GM12874 (cell line): ENCODE results near the gene BCL2A1.

Source experiments
- CTCF ChIP-seq: IDR thresholded peaks from 2 replicates; pipeline ENCODE4 v1.5.1; 2011; ENCODE audit warnings: low read depth, mild to moderate bottlenecking, control low read depth, low read length, moderate library complexity; ENCODE audit not compliant: insufficient read depth

Gene BCL2A1

GRCh38 chr15:79990280-79990996 is 19.4 kb upstream of the BCL2A1 start:
- TF ChIP-seq CTCF = no peak

- no peak for TF ChIP-seq CTCF
Observed at GRCh38 chr15:79989682-79990081, 18.7 kb upstream of the BCL2A1 start.

GRCh38 chr15:79989183-79989582 is 18.2 kb upstream of the BCL2A1 start:
- TF ChIP-seq CTCF = no peak

GRCh38 chr15:79988448-79989117 is 17.6 kb upstream of the BCL2A1 start:
- no peak for TF ChIP-seq CTCF

- TF ChIP-seq CTCF = no peak
Observed at GRCh38 chr15:79987969-79988368, 17.0 kb upstream of the BCL2A1 start.

GRCh38 chr15:79987569-79987955 is 16.6 kb upstream of the BCL2A1 start:
- TF ChIP-seq CTCF = no peak

- TF ChIP-seq CTCF = no peak
Observed at GRCh38 chr15:79981831-79982455, 10.9 kb upstream of the BCL2A1 start.
